ENCODE results near the gene TUBA3D.
"Not testable (repeated sequence)": the region's sequence is repeated elsewhere in the genome, so short reads cannot be mapped to it uniquely, and the experiment has no call there.

Gene TUBA3D

GRCh38 chr2:131475831-131476230 lies at the start of gene TUBA3D:
Gene TUBA3D, plus strand, starts transcription at chr2:131476119. Its CDS starts 81 bp downstream, at chr2:131476200.
- no peak for DNase-seq (ENCODE audit: low spot score)

- DNase-seq (ENCODE audit: low spot score): no peak
Measured at GRCh38 chr2:131426727-131427126, 49.2 kb upstream of the TUBA3D start.

GRCh38 chr2:131431336-131431735 lies 44.6 kb upstream of the TUBA3D start:
- DNase-seq (ENCODE audit: low spot score): no peak

GRCh38 chr2:131440742-131441468 lies 35.0 kb upstream of the TUBA3D start:
- DNase-seq (ENCODE audit: low spot score): not testable (repeated sequence)

GRCh38 chr2:131444736-131445514 lies 31.0 kb upstream of the TUBA3D start:
- not testable (repeated sequence) for DNase-seq (ENCODE audit: low spot score)

- DNase-seq (ENCODE audit: low spot score): not testable (repeated sequence)
Measured at GRCh38 chr2:131445515-131445797, 30.5 kb upstream of the TUBA3D start.

GRCh38 chr2:131445896-131446295 lies 30.0 kb upstream of the TUBA3D start:
- DNase-seq (ENCODE audit: low spot score): no peak

GRCh38 chr2:131447981-131448380 lies 27.9 kb upstream of the TUBA3D start:
- not testable (repeated sequence) for DNase-seq (ENCODE audit: low spot score)

GRCh38 chr2:131451265-131451949 lies 24.5 kb upstream of the TUBA3D start:
- DNase-seq (ENCODE audit: low spot score): not testable (repeated sequence)

GRCh38 chr2:131454914-131455313 lies 21.0 kb upstream of the TUBA3D start:
- not testable (repeated sequence) for DNase-seq (ENCODE audit: low spot score)

- peak; percentile 24 for DNase-seq (ENCODE audit: low spot score)
Measured at GRCh38 chr2:131467722-131468121, 8.2 kb upstream of the TUBA3D start.

- DNase-seq (ENCODE audit: low spot score): not testable (repeated sequence)
Measured at GRCh38 chr2:131470944-131471343, 5.0 kb upstream of the TUBA3D start.

GRCh38 chr2:131471624-131472023 lies 4.3 kb upstream of the TUBA3D start:
- not testable (repeated sequence) for DNase-seq (ENCODE audit: low spot score)

- DNase-seq (ENCODE audit: low spot score): not testable (repeated sequence)
Measured at GRCh38 chr2:131473266-131473665, 2.7 kb upstream of the TUBA3D start.

- DNase-seq (ENCODE audit: low spot score): not testable (repeated sequence)
Measured at GRCh38 chr2:131476363-131476762, 444 bp downstream of the TUBA3D start.

GRCh38 chr2:131477227-131477626 lies 1.3 kb downstream of the TUBA3D start:
- DNase-seq (ENCODE audit: low spot score): not testable (repeated sequence)

GRCh38 chr2:131478074-131478849 lies 2.3 kb downstream of the TUBA3D start:
- DNase-seq (ENCODE audit: low spot score): not testable (repeated sequence)

GRCh38 chr2:131478850-131479461 lies 3.0 kb downstream of the TUBA3D start:
- DNase-seq (ENCODE audit: low spot score): not testable (repeated sequence)

- DNase-seq (ENCODE audit: low spot score): not testable (repeated sequence)
Measured at GRCh38 chr2:131480351-131480750, 4.4 kb downstream of the TUBA3D start.

GRCh38 chr2:131482506-131483155 lies 6.7 kb downstream of the TUBA3D start:
- not testable (repeated sequence) for DNase-seq (ENCODE audit: low spot score)

Data from Ammon's horn (tissue), 1 donor.